Islet of Langerhans (tissue), 1 donor: ENCODE results near the gene SPAG16.

Source experiments
- FAIRE-seq: peaks from one replicate; lab custom pipeline; 2011; peaks lifted over from hg19 to GRCh38; lab: Jason Lieb, UNC

Gene SPAG16

GRCh38 chr2:214393796-214394195, 1109.5 kb downstream of the SPAG16 start:
- no peak for FAIRE-seq

DNA sequence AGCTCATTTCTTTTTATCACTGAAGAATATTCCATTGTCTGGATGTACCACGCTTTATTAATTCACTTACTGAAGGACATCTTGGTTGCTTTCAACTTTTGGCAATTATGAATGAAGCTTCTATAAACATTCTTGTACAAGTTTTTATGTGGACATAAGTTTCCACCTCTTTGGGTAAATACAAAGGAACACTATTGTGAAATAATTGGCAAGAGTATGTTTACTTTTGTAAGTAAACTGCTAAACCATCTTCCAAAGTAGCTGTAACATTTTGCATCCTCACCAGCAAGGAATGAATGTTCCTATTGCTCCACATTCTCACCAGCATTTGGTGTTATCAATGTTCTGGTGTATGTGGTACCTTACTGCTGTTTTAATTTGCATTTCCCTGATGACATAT, 1110.8 kb downstream of the SPAG16 start:
- no peak for FAIRE-seq

DNA sequence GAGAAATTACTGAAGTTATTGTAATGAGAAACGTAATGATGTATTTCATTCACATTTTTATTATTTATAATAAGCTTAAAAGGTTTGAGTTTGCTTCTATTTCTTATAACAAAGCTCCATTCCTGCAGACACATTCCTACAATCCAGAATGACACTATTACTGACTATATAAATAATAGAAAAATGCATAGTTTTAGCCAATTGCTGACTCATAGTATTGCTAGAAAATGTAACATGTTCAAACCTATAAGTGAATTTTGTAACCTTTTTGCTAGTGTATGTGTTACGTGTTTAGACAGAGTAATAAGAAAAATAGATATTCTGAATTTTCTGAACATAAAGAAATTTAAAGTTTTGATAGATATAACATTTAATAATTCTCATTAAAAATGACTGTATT, 1117.3 kb downstream of the SPAG16 start:
- FAIRE-seq, result no peak

GRCh38 chr2:214410128-214410775, 1126.0 kb downstream of the SPAG16 start:
- FAIRE-seq, result no peak

DNA sequence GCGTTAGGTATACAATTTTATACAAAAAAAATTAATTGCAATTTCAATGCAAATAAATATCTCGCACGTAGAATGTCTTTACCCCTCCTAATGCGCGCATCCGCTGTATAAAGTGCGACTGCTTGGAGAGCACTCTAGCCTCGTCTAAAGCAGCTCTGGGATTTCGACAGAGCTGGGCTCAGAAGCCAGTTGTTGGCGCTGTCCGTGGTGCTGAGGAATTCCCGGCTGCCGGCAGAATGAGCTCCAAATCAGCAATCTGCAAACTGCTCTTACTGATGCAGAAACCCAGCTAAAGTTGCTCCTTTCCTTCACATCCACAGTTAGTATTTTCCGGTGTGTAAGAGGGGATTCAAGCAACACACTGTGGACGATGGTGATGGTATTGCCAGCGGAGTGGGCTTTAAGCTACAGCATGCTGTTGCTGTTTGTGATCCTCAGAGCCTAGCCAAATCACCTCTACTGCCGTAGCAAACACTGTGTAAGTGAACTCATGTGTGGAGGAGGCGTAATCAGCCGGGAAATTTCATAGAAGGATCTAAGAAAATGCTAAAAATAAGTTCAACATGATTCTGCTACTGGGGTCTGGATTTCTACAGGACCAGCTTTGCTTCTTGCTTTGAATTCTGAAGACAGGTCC, 1126.8 kb downstream of the SPAG16 start, which contains the start of gene VWC2L:
Gene VWC2L, plus strand, starts transcription at position 137 of the 637 bp plus-strand sequence. CDS start 3,140 bp downstream, outside the sequence.
- no peak for FAIRE-seq

DNA sequence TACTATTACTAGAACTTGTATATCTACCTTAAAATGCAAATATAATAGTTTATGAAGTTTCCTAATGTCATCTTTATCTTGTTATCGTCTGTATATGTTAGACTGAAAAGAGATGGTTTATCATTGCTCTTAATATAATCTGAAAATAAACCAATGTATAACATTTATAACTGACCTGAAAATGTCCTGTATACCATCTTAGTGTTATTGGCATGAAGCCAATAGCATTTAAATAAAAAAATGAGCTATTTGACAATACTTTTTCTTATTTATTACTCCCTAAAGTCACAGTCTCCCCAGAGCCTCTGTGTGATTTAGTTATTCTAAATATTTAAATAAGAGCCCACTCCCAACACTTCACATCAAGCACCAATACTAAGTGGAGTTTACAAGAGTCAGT, 1128.4 kb downstream of the SPAG16 start:
- FAIRE-seq, result no peak

DNA sequence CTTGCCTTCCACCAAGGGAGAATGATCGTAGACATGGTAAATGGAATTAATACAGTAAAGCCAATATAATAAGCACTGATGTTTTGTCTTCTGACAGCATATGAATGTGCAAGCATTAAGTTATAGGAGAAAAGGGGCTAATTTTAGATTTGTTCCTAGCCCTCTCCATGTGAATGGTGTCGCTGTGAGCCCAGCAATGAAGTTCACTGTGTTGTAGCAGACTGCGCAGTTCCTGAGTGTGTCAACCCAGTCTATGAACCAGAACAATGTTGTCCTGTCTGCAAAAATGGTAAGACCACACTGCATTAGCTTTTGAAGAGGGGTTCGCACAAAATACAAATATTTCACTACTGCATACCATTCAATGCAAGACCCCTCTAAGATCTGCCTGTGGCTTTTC, 1152.2 kb downstream of the SPAG16 start:
- FAIRE-seq, result no peak

- no peak for FAIRE-seq
These were observed 1166.0 kb downstream of the SPAG16 start for GRCh38 chr2:214450118-214450894.

GRCh38 chr2:214451516-214452275, 1167.4 kb downstream of the SPAG16 start:
- FAIRE-seq, result no peak
